SH-SY5Y (cell line): ENCODE results near the gene XG.

Source experiments
- GATA2 ChIP-seq: IDR thresholded peaks from 2 replicates; pipeline ENCODE4 v1.6.1; 2011; ENCODE audit warnings: mild to moderate bottlenecking, low read depth, low read length
- GATA3 ChIP-seq: IDR thresholded peaks from 2 replicates; pipeline ENCODE4 v1.6.1; 2011; ENCODE audit warnings: low read depth, mild to moderate bottlenecking, low read length, moderate library complexity

DNA sequence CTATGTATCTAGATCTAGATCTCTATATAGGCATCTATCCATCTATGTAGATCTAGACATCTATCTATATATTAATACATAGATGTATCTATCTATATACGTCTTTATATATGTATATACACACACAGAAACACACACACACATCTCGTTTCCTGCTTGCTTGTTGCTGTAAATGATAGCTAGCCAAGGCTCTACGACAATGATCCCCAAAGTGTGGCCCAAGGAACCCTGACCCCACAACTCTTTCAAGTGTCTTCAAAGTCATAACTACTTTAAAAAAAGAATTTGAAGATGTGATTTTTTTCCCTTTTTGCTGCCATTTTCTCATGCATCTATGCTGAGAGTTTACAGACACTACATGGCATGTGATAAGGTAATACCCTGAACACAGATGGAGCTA is 105.7 kb downstream of the XG start:
- TF ChIP-seq GATA3: no peak
- TF ChIP-seq GATA2: no peak
